ES-I3 (cell line): ENCODE data around the gene CDK18.

ENCODE experiments used
- H3K36me3 ChIP-seq: 2 replicates; pipeline ENCODE4 v1.6.1; 2013; ENCODE audit warnings: mild to moderate bottlenecking, low read length, control low read depth, moderate library complexity; ENCODE audit not compliant: insufficient read depth
- H3K4me1 ChIP-seq: 2 replicates; pipeline ENCODE4 v1.6.1; 2013; ENCODE audit warnings: mild to moderate bottlenecking, control low read depth, low read length; ENCODE audit not compliant: insufficient read depth
- H3K9ac ChIP-seq: 2 replicates; pipeline ENCODE4 v1.6.1; 2013; ENCODE audit warnings: low read depth, mild to moderate bottlenecking, low read length, moderate library complexity
- H3K9me3 ChIP-seq: 2 replicates; pipeline ENCODE4 v1.6.1; 2013; ENCODE audit warnings: mild to moderate bottlenecking, low read length, moderate library complexity; ENCODE audit not compliant: control insufficient read depth, insufficient read depth

CDK18 gene

GRCh38 chr1:205491794-205492193, 12.7 kb upstream of the CDK18 start:
- Histone ChIP-seq H3K9me3 (no peaks in the 10 kb centered on the region), H3K9ac (no peak overlapping the region), H3K36me3 (no peaks in the 10 kb centered on the region), H3K4me1 (peaks cover 31% of the 10 kb centered on the region)

GRCh38 chr1:205492201-205492667, 12.2 kb upstream of the CDK18 start:
- Histone ChIP-seq H3K4me1 (peaks cover 31% of the 10 kb centered on the region), H3K9ac (no peak overlapping the region), H3K36me3 (no peaks in the 10 kb centered on the region), H3K9me3 (no peaks in the 10 kb centered on the region)

GRCh38 chr1:205492774-205493173, 11.7 kb upstream of the CDK18 start:
- Histone ChIP-seq H3K9ac (no peak overlapping the region), H3K4me1 (peaks cover 31% of the 10 kb centered on the region), H3K36me3 (no peaks in the 10 kb centered on the region), H3K9me3 (no peaks in the 10 kb centered on the region)

GRCh38 chr1:205493241-205494085, 11.0 kb upstream of the CDK18 start:
- no peaks in the 10 kb centered on the region for H3K9me3 ChIP-seq
- peaks cover 31% of the 10 kb centered on the region for H3K4me1 ChIP-seq
- H3K36me3 ChIP-seq, result no peaks in the 10 kb centered on the region
- no peak overlapping the region for H3K9ac ChIP-seq

GRCh38 chr1:205494115-205494514, 10.4 kb upstream of the CDK18 start:
- H3K4me1 ChIP-seq, result peaks cover 31% of the 10 kb centered on the region
- H3K36me3 ChIP-seq, result no peaks in the 10 kb centered on the region
- no peak overlapping the region for H3K9ac ChIP-seq
- H3K9me3 ChIP-seq, result no peaks in the 10 kb centered on the region

- H3K4me1 ChIP-seq, result peaks cover 36% of the 10 kb centered on the region
These were observed 9.1 kb upstream of the CDK18 start for GRCh38 chr1:205495237-205495823.

GRCh38 chr1:205496661-205497060, 7.8 kb upstream of the CDK18 start:
- Histone ChIP-seq H3K4me1 (peaks cover 47% of the 10 kb centered on the region), H3K9me3 (no peaks in the 10 kb centered on the region), H3K9ac (no peak overlapping the region), H3K36me3 (no peaks in the 10 kb centered on the region)

More at GRCh38 chr1:205495237-205495823, 9.1 kb upstream of the CDK18 start:
- H3K9me3 ChIP-seq, result no peaks in the 10 kb centered on the region
- no peaks in the 10 kb centered on the region for H3K36me3 ChIP-seq
- H3K9ac ChIP-seq, result no peak overlapping the region

GRCh38 chr1:205497351-205497750, 7.1 kb upstream of the CDK18 start:
- Histone ChIP-seq H3K4me1 (peaks cover 40% of the 10 kb centered on the region), H3K36me3 (no peaks in the 10 kb centered on the region), H3K9me3 (no peaks in the 10 kb centered on the region), H3K9ac (no peak overlapping the region)

- H3K36me3 ChIP-seq, result no peaks in the 10 kb centered on the region
- H3K9me3 ChIP-seq, result no peaks in the 10 kb centered on the region
- H3K9ac ChIP-seq, result no peak overlapping the region
- H3K4me1 ChIP-seq, result peaks cover 31% of the 10 kb centered on the region
These were observed 4.7 kb upstream of the CDK18 start for GRCh38 chr1:205499789-205500188.

- Histone ChIP-seq H3K9ac (no peak overlapping the region), H3K9me3 (no peaks in the 10 kb centered on the region), H3K4me1 (peaks cover 25% of the 10 kb centered on the region), H3K36me3 (no peaks in the 10 kb centered on the region)
These were observed 3.9 kb upstream of the CDK18 start for GRCh38 chr1:205500240-205501233.

- H3K9me3 ChIP-seq, result no peaks in the 10 kb centered on the region
- H3K4me1 ChIP-seq, result peaks cover 35% of the 10 kb centered on the region
- no peaks in the 10 kb centered on the region for H3K36me3 ChIP-seq
These were observed 2.2 kb upstream of the CDK18 start for GRCh38 chr1:205502111-205502810.

GRCh38 chr1:205502992-205503391, 1.5 kb upstream of the CDK18 start:
- H3K9ac ChIP-seq, result no peak overlapping the region
- H3K36me3 ChIP-seq, result no peaks in the 10 kb centered on the region; the same call in 1 of the 2 replicates
- H3K9me3 ChIP-seq, result no peaks in the 10 kb centered on the region
- H3K4me1 ChIP-seq, result peaks cover 35% of the 10 kb centered on the region

More at GRCh38 chr1:205502111-205502810, 2.2 kb upstream of the CDK18 start:
- H3K9ac ChIP-seq, result no peak overlapping the region

GRCh38 chr1:205505076-205505729, 734 bp downstream of the CDK18 start:
- Histone ChIP-seq H3K9me3 (no peaks in the 10 kb centered on the region), H3K9ac (peak overlapping the region; percentile 74)

More at GRCh38 chr1:205505076-205505729, 734 bp downstream of the CDK18 start:
- no peaks in the 10 kb centered on the region; the same call in 1 of the 2 replicates for H3K36me3 ChIP-seq
- peaks cover 31% of the 10 kb centered on the region for H3K4me1 ChIP-seq
